NCI-H510A (cell line): ENCODE results near the gene EML1.

ENCODE experiments used
- DNase-seq: peaks from one replicate; lab custom pipeline; 2025; lab: John Stamatoyannopoulos, UW

EML1 gene

GRCh38 chr14:99990268-99991170, 197.3 kb downstream of the EML1 start:
- no peak for DNase-seq

- DNase-seq, result no peak
Observed at GRCh38 chr14:99991331-99991730, 198.1 kb downstream of the EML1 start.
